GM12873 (cell line): Measurements from ENCODE around the gene ADI1.

ENCODE experiments used
- CTCF ChIP-seq: IDR thresholded peaks from 2 replicates; pipeline ENCODE4 v1.5.1; 2012; ENCODE audit warnings: low read depth, mild to moderate bottlenecking, moderate library complexity, low read length, control low read depth; ENCODE audit not compliant: insufficient read depth; ENCODE audit errors: missing control alignments

ADI1 gene

GRCh38 chr2:3535794-3536681, 16.7 kb upstream of the ADI1 start:
- no peak for TF ChIP-seq CTCF

GRCh38 chr2:3535467-3535793, 16.1 kb upstream of the ADI1 start:
- TF ChIP-seq CTCF = no peak

- TF ChIP-seq CTCF = no peak
These were observed 15.0 kb upstream of the ADI1 start for GRCh38 chr2:3534251-3534814.

- no peak for TF ChIP-seq CTCF
These were observed 14.5 kb upstream of the ADI1 start for GRCh38 chr2:3533836-3534235.

- no peak for TF ChIP-seq CTCF
These were observed 13.6 kb upstream of the ADI1 start for GRCh38 chr2:3532941-3533340.

- TF ChIP-seq CTCF = no peak
These were observed 10.1 kb upstream of the ADI1 start for GRCh38 chr2:3529316-3530025.

GRCh38 chr2:3527886-3528785, 8.8 kb upstream of the ADI1 start:
- no peak for TF ChIP-seq CTCF
